ENCODE measurements around the gene RNF224. TPM values are rescaled to one million over a fixed set of nuclear protein-coding genes. Genes with fewer than 3 reads are reported as not detected.

Gene RNF224
- total RNA-seq, 2 experiments from 2014 or later = not detected

DNA sequence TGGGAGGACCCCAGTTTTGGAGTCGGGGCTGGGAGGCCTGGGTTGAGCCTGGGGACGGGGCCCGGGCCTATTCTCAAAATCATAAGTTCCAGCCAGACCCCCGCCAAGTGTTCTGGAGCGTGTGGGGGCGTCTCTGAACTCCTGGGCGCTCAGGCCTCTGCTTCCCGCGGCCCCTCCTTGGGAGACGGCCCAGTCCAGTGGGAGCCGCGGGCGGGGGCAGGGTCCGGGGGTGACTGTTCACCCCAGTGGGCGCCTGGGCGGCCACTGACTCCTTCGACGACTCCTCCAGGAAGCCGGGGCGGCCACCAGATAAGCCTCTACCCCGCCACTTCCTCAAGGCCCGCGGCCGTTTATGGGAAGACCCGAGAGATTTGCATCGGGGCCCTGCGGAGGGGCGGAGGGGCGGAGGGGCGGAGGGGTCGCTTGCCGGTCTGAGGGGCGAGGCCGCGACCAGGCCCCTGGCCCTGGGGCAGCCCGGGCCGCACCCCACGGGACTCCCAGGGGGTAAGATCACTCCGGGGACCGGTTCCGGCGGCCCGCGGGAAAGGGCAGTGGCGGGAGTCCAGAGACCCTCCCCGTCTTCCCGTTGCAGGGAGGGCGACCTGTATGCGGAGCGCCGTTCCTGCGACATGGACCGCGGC is 50.9 kb downstream of the RNF224 start:
- ChIA-PET CTCF (interaction anchor here (1.0 kb wide), 1 partner anchor 41 kb away, joined by 4 read pairs; no protein-coding TSS in a partner anchor), POLR2A (no interaction called here)
- peak overlapping the region; percentile 46 for H3K27ac Mint-ChIP-seq

More for the DNA sequence above, 50.9 kb downstream of the RNF224 start:
- H3K27me3 Mint-ChIP-seq = no peaks in the 10 kb centered on the region
- DNase-seq = no peak
- no peaks in the 10 kb centered on the region for H3K9me3 Mint-ChIP-seq
- H3K4me3 Mint-ChIP-seq = peak overlapping the region; percentile 75
- peaks cover 8% of the 10 kb centered on the region for H3K4me1 Mint-ChIP-seq (ENCODE audit: low read depth)
- H3K36me3 Mint-ChIP-seq = no peaks in the 10 kb centered on the region
- intact Hi-C loops (cut with micrococcal nuclease) = no loop called here

Other genes with a start within 250 kb of the RNF224 start
- not detected for gene PTGDS, start 250.0 kb upstream of the RNF224 start, total RNA-seq
- not detected for gene LCNL1, start 244.5 kb upstream of the RNF224 start, total RNA-seq
- gene PAXX, start 235.1 kb upstream of the RNF224 start, total RNA-seq = 10 to 100 TPM; 71.0 to 71.2 TPM
- gene CLIC3, start 230.9 kb upstream of the RNF224 start, total RNA-seq = under 1 TPM; 0.43 to 0.61 TPM
- 10 to 100 TPM; 22.1 to 22.9 TPM for gene ABCA2, start 199.3 kb upstream of the RNF224 start, total RNA-seq
- 1 to 10 TPM in 1 of 2 experiments, under 1 TPM in 1; 0.85 to 1.3 TPM for gene FUT7, start 195.4 kb upstream of the RNF224 start, total RNA-seq
- gene NPDC1, start 181.3 kb upstream of the RNF224 start, total RNA-seq = 10 to 100 TPM; 36.0 to 42.6 TPM
- not detected for gene ENTPD2, start 173.4 kb upstream of the RNF224 start, total RNA-seq
- gene SAPCD2, start 156.9 kb upstream of the RNF224 start, total RNA-seq = 1 to 10 TPM; 6.4 to 6.6 TPM
- 1 to 10 TPM; 6.7 to 7.7 TPM for gene UAP1L1, start 150.0 kb upstream of the RNF224 start, total RNA-seq
- gene MAN1B1, start 140.5 kb upstream of the RNF224 start, total RNA-seq = 10 to 100 TPM; 32.9 to 33.1 TPM
- gene DPP7, start 112.8 kb upstream of the RNF224 start, total RNA-seq = 100 to 1,000 TPM; 195 to 208 TPM
- gene GRIN1, start 88.3 kb upstream of the RNF224 start, total RNA-seq = not detected
- not detected for gene LRRC26, start 57.5 kb upstream of the RNF224 start, total RNA-seq
- gene TMEM210, start 55.4 kb upstream of the RNF224 start, total RNA-seq = not detected
- 10 to 100 TPM; 36.3 to 36.9 TPM for gene ANAPC2, start 38.9 kb upstream of the RNF224 start, total RNA-seq
- gene SSNA1, start 38.8 kb upstream of the RNF224 start, total RNA-seq = 10 to 100 TPM; 58.9 to 62.1 TPM
- 1 to 10 TPM; 6.1 to 6.7 TPM for gene TPRN, start 26.8 kb upstream of the RNF224 start, total RNA-seq
- gene TMEM203, start 21.9 kb upstream of the RNF224 start, total RNA-seq = 10 to 100 TPM; 30.0 to 31.1 TPM
- 10 to 100 TPM; 29.4 to 31.3 TPM for gene NDOR1, start 21.8 kb upstream of the RNF224 start, total RNA-seq
- gene RNF208, start 5.3 kb upstream of the RNF224 start, total RNA-seq = 1 to 10 TPM; 3.4 to 4.4 TPM
- under 1 TPM; 0.21 to 0.70 TPM for gene CYSRT1, start 2.3 kb upstream of the RNF224 start, total RNA-seq
- gene SLC34A3, start 3.4 kb downstream of the RNF224 start, total RNA-seq = not detected
- 100 to 1,000 TPM; 320 to 325 TPM for gene TUBB4B, start 13.8 kb downstream of the RNF224 start, total RNA-seq
- not detected for gene STPG3, start 23.8 kb downstream of the RNF224 start, total RNA-seq
- gene NELFB, start 27.8 kb downstream of the RNF224 start, total RNA-seq = 10 to 100 TPM; 57.2 to 57.9 TPM
- 1 to 10 TPM; 6.6 to 6.8 TPM for gene TOR4A, start 50.2 kb downstream of the RNF224 start, total RNA-seq
- gene NRARP, start 74.8 kb downstream of the RNF224 start, total RNA-seq = 1 to 10 TPM in 1 of 2 experiments, under 1 TPM in 1; 0.82 to 1.1 TPM
- gene EXD3, start 195.7 kb downstream of the RNF224 start, total RNA-seq = 10 to 100 TPM; 13.5 to 13.6 TPM
- 1 to 10 TPM; 1.1 TPM for gene NOXA1, start 195.9 kb downstream of the RNF224 start, total RNA-seq
- not detected for gene ENTPD8, start 213.9 kb downstream of the RNF224 start, total RNA-seq
- 10 to 100 TPM; 29.9 to 31.6 TPM for gene NSMF, start 231.8 kb downstream of the RNF224 start, total RNA-seq